Spleen (tissue), 11 donors: ENCODE results near the gene SLC41A3. TPM values are rescaled to one million over a fixed set of nuclear protein-coding genes. Genes with fewer than 3 reads are reported as not detected.
A peak's percentile ranks its signal among the peaks of the same experiment; 100 is the strongest.

Source experiments
- DNase-seq: peaks from one replicate; pipeline ENCODE4 v3.0.0-alpha.2; 2020
- H3K27ac ChIP-seq, 8 donors: fragments of 200-600 bp; sonication (generic) in 7 of 8; 1 replicate in 4 of 8; 2 replicates in 4 of 8; pipeline versions ENCODE4 v1.5.0 to v1.8.0; 2016 to 2021; ENCODE audit warnings: inconsistent platforms in 4 of 8, mild to moderate bottlenecking in 4 of 8, moderate library complexity in 1 of 8
- H3K27me3 ChIP-seq, 7 donors: fragments of 200-600 bp; sonication (generic) in 6 of 7; replicated peaks in 1 of 7; 1 replicate in 4 of 7; 2 replicates in 3 of 7; pipeline versions ENCODE4 v1.5.0 to v1.8.0; 2016 to 2021; ENCODE audit warnings: inconsistent platforms in 3 of 7, mild to moderate bottlenecking in 1 of 7
- H3K36me3 ChIP-seq, 6 donors: fragments of 200-600 bp; sonication (generic) in 5 of 6; 1 replicate in 4 of 6; 2 replicates in 2 of 6; pipeline versions ENCODE4 v1.5.0 to v1.8.0; 2016 to 2021; ENCODE audit warnings: inconsistent platforms in 2 of 6
- H3K4me1 ChIP-seq, 6 donors: fragments of 200-600 bp; sonication (generic) in 5 of 6; 1 replicate in 3 of 6; 2 replicates in 3 of 6; pipeline versions ENCODE4 v1.5.0 to v1.8.0; 2016 to 2021; ENCODE audit warnings: inconsistent platforms in 3 of 6
- H3K4me3 ChIP-seq, 8 donors: fragments of 200-600 bp; sonication (generic) in 7 of 8; 1 replicate in 4 of 8; 2 replicates in 4 of 8; pipeline versions ENCODE4 v1.5.0 to v1.8.0; 2016 to 2021; ENCODE audit warnings: inconsistent platforms in 4 of 8, mild to moderate bottlenecking in 4 of 8, moderate library complexity in 2 of 8
- H3K9me3 ChIP-seq, 8 donors: fragments of 200-600 bp; sonication (generic) in 7 of 8; 1 replicate in 4 of 8; 2 replicates in 4 of 8; pipeline versions ENCODE4 v1.5.0 to v1.8.0; 2016 to 2021; ENCODE audit warnings: inconsistent platforms in 4 of 8
- CTCF ChIP-seq, 11 experiments: fragments of 200-600 bp in 7 of 11; fragments of 450-650 bp in 4 of 11; sonication (generic) in 4 of 11; IDR thresholded peaks in 8 of 11; conservative IDR thresholded peaks in 3 of 11; 1 replicate in 7 of 11; 2 replicates in 4 of 11; pipeline versions ENCODE4 v1.4.0 to v1.8.0; 2016 to 2021; ENCODE audit warnings: antibody characterized with exemption in 11 of 11, inconsistent platforms in 4 of 11, mild to moderate bottlenecking in 1 of 11
- POLR2A ChIP-seq, 3 donors: fragments of 450-650 bp; IDR thresholded peaks; one replicate each; pipeline ENCODE4 v1.5.1; 2017; ENCODE audit warnings: antibody characterized with exemption in 3 of 3, mild to moderate bottlenecking in 1 of 3
- POLR2AphosphoS5 ChIP-seq, 3 donors: sonication (generic); formaldehyde crosslinking; IDR thresholded peaks; one replicate each; pipeline ENCODE4 v1.5.1; 2017; ENCODE audit warnings: antibody characterized with exemption in 3 of 3
- WGBS, 5 donors: extraction: QIAGEN DNeasy Blood & Tissue Kit in 3 of 5; methylation state at CpG; one replicate each; pipeline versions ENCODE4 v1.1.5 to v1.1.7; 2013 to 2018; 5-methylcytosine and 5-hydroxymethylcytosine counted together
- intact Hi-C: fragments of 100-400 bp; cut with DNase I; formaldehyde crosslinking; loops from one replicate; pipeline ENCODE4 v1.15.0; 2023; ENCODE audit warnings: low total_unique reads
- polyA plus RNA-seq, 3 donors: library from polyadenylated mRNA; stranded (reverse); fragments of 200-250 nt; gene quantifications; one replicate each; pipeline ENCODE4 v1.2.1, GENCODE V29; 2013
- total RNA-seq, 7 donors: library from RNA; depleted of rRNA in 3 of 7; stranded (reverse); fragments of >200 nt in 3 of 7; fragmentation: NEBNext Ultra II Directional in 4 of 7; extraction: Animal tissue kit (Norgen Biotek cat#: 25700) in 4 of 7; gene quantifications; one replicate each; pipeline versions ENCODE4 v1.1.0 to v1.2.1, GENCODE V29; 2016 to 2021
- donor health status: healthy with polysubstance abuse.
- donor health status: DM: no; HTN: no; CAD: no; lungs with moderate emphysema.
- donor health status: DM: no; HTN: no; CAD: no.
- donor health status: Bipolar disorder and iron deficiency.
- donor health status: healthy.
- donor health status: DM: no; HTN: no; CAD: no.
- donor health status: DM: yes; HTN: yes; CAD: no.

SLC41A3 gene
- total and polyA plus RNA-seq, 10 donors, result 16.3 to 43.7 (median 33.7) TPM

- no peak overlapping the region for H3K4me3 ChIP-seq
- TF ChIP-seq CTCF (IDR thresholded peaks at IDR 0.05 in 8 of 11, conservative IDR thresholded peaks at IDR 0.05 in 3 of 11) (no peak), POLR2A (IDR thresholded peaks at IDR 0.05) (no peak), POLR2AphosphoS5 (IDR thresholded peaks at IDR 0.05) (no peak)
- DNase-seq, result no peak
- H3K27ac ChIP-seq, result no peak overlapping the region
- peaks cover 0 to 15% (median 0%) of the 10 kb centered on the region in 6 donors for H3K4me1 ChIP-seq
- 74 to 94% (median 78%) methylated on average over 7 of the region's 7 CpGs for WGBS, 5 donors
- H3K9me3 ChIP-seq, result no peaks in the 10 kb centered on the region
- H3K27me3 ChIP-seq, result no peaks in the 10 kb centered on the region
- H3K36me3 ChIP-seq, result peaks cover 0 to 31% (median 3%) of the 10 kb centered on the region in 6 donors
- intact Hi-C loops, result no loop called here
Observed at GRCh38 chr3:126058666-126059065, 25.3 kb downstream of the SLC41A3 start.

- no peak for DNase-seq
- TF ChIP-seq CTCF (IDR thresholded peaks at IDR 0.05 in 8 of 11, conservative IDR thresholded peaks at IDR 0.05 in 3 of 11), result no peak
- TF ChIP-seq POLR2A (IDR thresholded peaks at IDR 0.05), result no peak
- no peak for TF ChIP-seq POLR2AphosphoS5 (IDR thresholded peaks at IDR 0.05)
- Histone ChIP-seq H3K36me3 (peaks cover 0 to 24% (median 3%) of the 10 kb centered on the region in 6 donors), H3K4me3 (no peak overlapping the region), H3K27ac (no peak overlapping the region), H3K4me1 (peaks cover 0 to 17% (median 2%) of the 10 kb centered on the region in 6 donors), H3K9me3 (no peaks in the 10 kb centered on the region), H3K27me3 (no peaks in the 10 kb centered on the region)
- WGBS, 5 donors, result 94 to 97% (median 96%) methylated on average over 12 to 13 of the region's 13 CpGs
- intact Hi-C loops, result no loop called here
Observed at GRCh38 chr3:126057936-126058335, 26.0 kb downstream of the SLC41A3 start.

- Histone ChIP-seq H3K4me3 (no peak overlapping the region), H3K4me1 (peaks cover 0 to 22% (median 7%) of the 10 kb centered on the region in 6 donors), H3K27me3 (no peaks in the 10 kb centered on the region), H3K36me3 (peaks cover 0 to 24% (median 3%) of the 10 kb centered on the region in 6 donors), H3K27ac (peak overlapping the region in 5 of 8 donors; percentile 21 to 59 (median 56)), H3K9me3 (no peaks in the 10 kb centered on the region)
- DNase-seq, result no peak
- TF ChIP-seq POLR2AphosphoS5 (IDR thresholded peaks at IDR 0.05) (no peak), CTCF (IDR thresholded peaks at IDR 0.05 in 8 of 11, conservative IDR thresholded peaks at IDR 0.05 in 3 of 11) (no peak), POLR2A (IDR thresholded peaks at IDR 0.05) (no peak)
- intact Hi-C loops, result no loop called here
- 75 to 94% (median 85%) methylated on average over 10 of the region's 10 CpGs for WGBS, 5 donors
Observed at GRCh38 chr3:126057501-126057819, 26.5 kb downstream of the SLC41A3 start.

GRCh38 chr3:126056681-126057500, 27.0 kb downstream of the SLC41A3 start:
- Histone ChIP-seq H3K27ac (peak overlapping the region in 6 of 8 donors; percentile 21 to 59 (median 54)), H3K4me1 (peaks cover 0 to 28% (median 12%) of the 10 kb centered on the region in 6 donors), H3K27me3 (no peaks in the 10 kb centered on the region), H3K36me3 (peaks cover 0 to 24% (median 3%) of the 10 kb centered on the region in 6 donors), H3K9me3 (no peaks in the 10 kb centered on the region), H3K4me3 (no peak overlapping the region)
- peak; percentile 83 for DNase-seq
- intact Hi-C loops, result no loop called here
- 67 to 75% (median 72%) methylated on average over 10 to 14 of the region's 14 CpGs for WGBS, 5 donors
- no peak for TF ChIP-seq POLR2A (IDR thresholded peaks at IDR 0.05)
- peak in 2 of 3 donors; percentile 38 to 59 for TF ChIP-seq POLR2AphosphoS5 (IDR thresholded peaks at IDR 0.05)
